HCT116 (cell line): ENCODE measurements around the gene ATG2B. TPM values are rescaled to one million over a fixed set of nuclear protein-coding genes. Genes with fewer than 3 reads are reported as not detected.

Experiments
- ATAC-seq: fragments of 200-7000 bp; cut with Tn5 transposase; 2 replicates; pipeline ENCODE4 v1.9.1; 2020; ENCODE audit warnings: mild to moderate bottlenecking, moderate library complexity
- BruUV-seq: library from RNA; stranded (reverse); fragments of 400-500 nt; replicated peaks from 2 replicates; lab custom pipeline; 2021; lab: Mats Ljungman, UMichigan
- CTCF ChIA-PET: fragments of 300-600 bp; sonication (Branson Sonifier 250); formaldehyde crosslinking; loops from one replicate; lab custom pipeline; 2021; ENCODE audit warnings: antibody characterized with exemption; lab: Charles Lee
- POLR2A ChIA-PET: fragments of 300-600, 350-600 bp; sonication (Branson Sonifier 250); formaldehyde crosslinking; loops from one replicate; lab custom pipeline; 2021; ENCODE audit warnings: antibody characterized with exemption; lab: Charles Lee
- RAD21 ChIA-PET, 2 experiments: fragments of 300-600 bp; sonication (Branson Sonifier 250); formaldehyde crosslinking; loops; one replicate each; lab custom pipeline; 2023; ENCODE audit warnings: low total read pairs in 2 of 2; ENCODE audit not compliant: uncharacterized antibody in 2 of 2, unreplicated experiment in 2 of 2, low non-redundant PET in 1 of 2; lab: Charles Lee
- DNase-seq: peaks from one replicate; pipeline ENCODE4 v3.0.0-alpha.2; 2010; ENCODE audit warnings: low read depth, low spot score
- H2AFZ ChIP-seq: fragments of 200-600 bp; shearing (Covaris generic), sonication (generic); 2 replicates; pipeline ENCODE4 v1.6.1; 2017; ENCODE audit warnings: low read depth, mixed run types, mixed read lengths, antibody characterized with exemption, low read length; ENCODE audit not compliant: poor library complexity, severe bottlenecking
- H3K27ac ChIP-seq: 2 replicates; pipeline ENCODE4 v1.5.1; 2012; ENCODE audit warnings: low read depth, low read length
- H3K27me3 ChIP-seq: fragments of 200-600 bp; sonication (generic); 2 replicates; pipeline ENCODE4 v1.6.1; 2016; ENCODE audit warnings: mixed run types, low read length, mixed read lengths; ENCODE audit not compliant: insufficient read depth
- H3K36me3 ChIP-seq, 2 experiments: fragments of 200-500 bp in 1 of 2; fragments of 200-600 bp in 1 of 2; sonication (Bioruptor generic) in 1 of 2; sonication (generic) in 1 of 2; 2 replicates each; pipeline versions ENCODE4 v1.5.1 to v1.6.1; 2014 to 2016; ENCODE audit warnings: low read length in 2 of 2, inconsistent platforms in 1 of 2, mixed read lengths in 1 of 2, mixed run types in 1 of 2; ENCODE audit not compliant: insufficient read depth in 2 of 2, control insufficient read depth in 1 of 2
- H3K4me1 ChIP-seq, 2 experiments: fragments of 200-600 bp in 1 of 2; sonication (generic) in 1 of 2; 2 replicates each; pipeline versions ENCODE4 v1.5.1 to v1.6.1; 2012 to 2017; ENCODE audit warnings: low read length in 2 of 2, inconsistent platforms in 1 of 2, mild to moderate bottlenecking in 1 of 2, mixed read lengths in 1 of 2, mixed run types in 1 of 2, moderate library complexity in 1 of 2; ENCODE audit not compliant: insufficient read depth in 2 of 2, control insufficient read depth in 1 of 2
- H3K4me2 ChIP-seq: fragments of 200-600 bp; sonication (generic); 2 replicates; pipeline ENCODE4 v1.6.1; 2017; ENCODE audit warnings: mixed run types, low read length, mixed read lengths
- H3K4me3 ChIP-seq, 2 experiments: fragments of 200-600 bp in 1 of 2; sonication (generic) in 1 of 2; replicated peaks in 1 of 2; 2 replicates each; pipeline ENCODE4 v1.5.1; 2011 to 2016; ENCODE audit warnings: low read length in 2 of 2, control low read depth in 1 of 2, low read depth in 1 of 2, mild to moderate bottlenecking in 1 of 2, mixed read lengths in 1 of 2, mixed run types in 1 of 2
- H3K79me2 ChIP-seq: fragments of 200-600 bp; sonication (generic); 2 replicates; pipeline ENCODE4 v1.6.1; 2017; ENCODE audit warnings: mild to moderate bottlenecking, mixed run types, low read length, moderate library complexity, mixed read lengths; ENCODE audit not compliant: insufficient read depth
- H3K9ac ChIP-seq: fragments of 200-600 bp; sonication (generic); 2 replicates; pipeline ENCODE4 v1.6.1; 2016; ENCODE audit warnings: low read length, mixed read lengths
- H3K9me2 ChIP-seq: fragments of 200-600 bp; sonication (generic), shearing (Covaris generic); 2 replicates; pipeline ENCODE4 v1.6.1; 2017; ENCODE audit warnings: mixed run types, mild to moderate bottlenecking, moderate library complexity; ENCODE audit not compliant: insufficient read depth
- H3K9me3 ChIP-seq, 2 experiments: fragments of 200-500 bp in 1 of 2; fragments of 200-600 bp in 1 of 2; sonication (Bioruptor generic) in 1 of 2; sonication (generic) in 1 of 2; 2 replicates each; pipeline ENCODE4 v1.6.1; 2014 to 2017; ENCODE audit warnings: low read length in 2 of 2, mixed read lengths in 2 of 2, inconsistent platforms in 1 of 2, low read depth in 1 of 2, mild to moderate bottlenecking in 1 of 2, mixed run types in 1 of 2, moderate library complexity in 1 of 2; ENCODE audit not compliant: control insufficient read depth in 1 of 2, insufficient read depth in 1 of 2
- H4K20me1 ChIP-seq: fragments of 200-600 bp; sonication (generic), shearing (Covaris generic); 2 replicates; pipeline ENCODE4 v1.6.1; 2017; ENCODE audit warnings: mixed run types, mild to moderate bottlenecking, moderate library complexity; ENCODE audit not compliant: insufficient read depth
- CBX3 ChIP-seq: IDR thresholded peaks from 2 replicates; pipeline ENCODE4 v1.6.1; 2012; ENCODE audit warnings: low read depth
- CEBPB ChIP-seq: IDR thresholded peaks from 2 replicates; pipeline ENCODE4 v1.6.1; 2012; ENCODE audit warnings: low read depth
- CTCF ChIP-seq, 3 experiments: fragments of 200-600 bp in 1 of 3; sonication (generic) in 1 of 3; IDR thresholded peaks in 2 of 3; conservative IDR thresholded peaks in 1 of 3; 2 replicates each; pipeline ENCODE4 v1.5.1; 2012 to 2017; ENCODE audit warnings: low read depth in 2 of 3, low read length in 2 of 3, antibody characterized with exemption in 1 of 3, borderline replicate concordance in 1 of 3, control low read depth in 1 of 3, mild to moderate bottlenecking in 1 of 3, mixed read lengths in 1 of 3, mixed run types in 1 of 3, moderate library complexity in 1 of 3; ENCODE audit not compliant: insufficient read depth in 1 of 3
- EGR1 ChIP-seq: IDR thresholded peaks from 2 replicates; pipeline ENCODE4 v1.6.1; 2012; ENCODE audit warnings: low read depth
- ELF1 ChIP-seq: IDR thresholded peaks from 2 replicates; pipeline ENCODE4 v1.6.1; 2012; ENCODE audit warnings: low read depth, borderline replicate concordance
- EZH2 ChIP-seq: fragments of 200-600 bp; sonication (generic); IDR thresholded peaks from 2 replicates; pipeline ENCODE4 v1.6.1; 2017; ENCODE audit warnings: antibody characterized with exemption, mixed run types
- EZH2phosphoT487 ChIP-seq: fragments of 200-600 bp; IDR thresholded peaks from 2 replicates; pipeline ENCODE4 v1.6.1; 2018; ENCODE audit warnings: antibody characterized with exemption, borderline replicate concordance
- JUND ChIP-seq: IDR thresholded peaks from 2 replicates; pipeline ENCODE4 v1.6.1; 2012
- MAX ChIP-seq: IDR thresholded peaks from 2 replicates; pipeline ENCODE4 v1.6.1; 2012
- POLR2A ChIP-seq: IDR thresholded peaks from 2 replicates; pipeline ENCODE4 v1.7.0; 2011; ENCODE audit warnings: borderline replicate concordance; ENCODE audit not compliant: insufficient read depth, insufficient read length; ENCODE audit errors: extremely low read depth
- POLR2AphosphoS5 ChIP-seq: IDR thresholded peaks from 2 replicates; pipeline ENCODE4 v1.6.1; 2011; ENCODE audit warnings: mild to moderate bottlenecking, low read depth, low read length, moderate library complexity
- SIN3A ChIP-seq: IDR thresholded peaks from 2 replicates; pipeline ENCODE4 v1.6.1; 2012; ENCODE audit warnings: low read depth
- TCF7L2 ChIP-seq: IDR thresholded peaks from 2 replicates; pipeline ENCODE4 v1.7.0; 2011; ENCODE audit warnings: borderline replicate concordance, inconsistent platforms; ENCODE audit not compliant: insufficient read depth, insufficient read length; ENCODE audit errors: extremely low read depth
- YY1 ChIP-seq: IDR thresholded peaks from 2 replicates; pipeline ENCODE4 v1.6.1; 2011; ENCODE audit warnings: low read length, low read depth, moderate library complexity, mild to moderate bottlenecking; ENCODE audit not compliant: insufficient replicate concordance; ENCODE audit errors: extremely low read depth
- ZBTB33 ChIP-seq: IDR thresholded peaks from 2 replicates; pipeline ENCODE4 v1.6.1; 2011; ENCODE audit warnings: mild to moderate bottlenecking, low read length, moderate library complexity; ENCODE audit not compliant: insufficient replicate concordance; ENCODE audit errors: extremely low read depth
- ZFX ChIP-seq: fragments of 450-650 bp; IDR thresholded peaks from 2 replicates; pipeline ENCODE4 v1.6.1; 2017
- ZNF274 ChIP-seq: fragments of 200-500 bp; sonication (Bioruptor generic); IDR thresholded peaks from 2 replicates; pipeline ENCODE4 v1.6.1; 2014; ENCODE audit warnings: mild to moderate bottlenecking, low read depth, low read length, inconsistent platforms
- intact Hi-C: fragments of 100-400 bp; cut with micrococcal nuclease; formaldehyde crosslinking; loops from 2 replicates; pipeline ENCODE4 v1.10.0; 2022
- total RNA-seq: library from RNA; stranded (reverse); gene quantifications from one replicate; pipeline ENCODE4 v1.2.1, GENCODE V29; 2021; ENCODE audit not compliant: unreplicated experiment

Gene ATG2B
- total RNA-seq, 1 experiment from 2014 or later, result 6.4 TPM

GRCh38 chr14:96242126-96242525 is 121.0 kb downstream of the ATG2B start:
- BruUV-seq, result no TSS peak
- H3K27ac ChIP-seq, result no peak overlapping the region
- intact Hi-C loops, result no loop called here
- no peaks in the 10 kb centered on the region for H4K20me1 ChIP-seq
- H3K4me1 ChIP-seq, result no peaks in the 10 kb centered on the region
- no peaks in the 10 kb centered on the region for H3K9me3 ChIP-seq
- no peaks in the 10 kb centered on the region; the same call in 1 of the 2 replicates for H3K27me3 ChIP-seq
- no peak overlapping the region for H2AFZ ChIP-seq
- no peaks in the 10 kb centered on the region for H3K36me3 ChIP-seq
- H3K79me2 ChIP-seq, result no peaks in the 10 kb centered on the region
- POLR2A ChIA-PET, result no interaction called here
- RAD21 ChIA-PET, result no interaction called here
- no peak for ATAC-seq
- H3K4me2 ChIP-seq, result no peak overlapping the region
- DNase-seq, result no peak
- TF ChIP-seq ELF1, result no peak
- no peak for TF ChIP-seq CBX3
- no peak for TF ChIP-seq JUND
- TF ChIP-seq TCF7L2, result no peak
- no peak for TF ChIP-seq POLR2A
- TF ChIP-seq ZNF274, result no peak
- no peak for TF ChIP-seq ZBTB33
- TF ChIP-seq CTCF (IDR thresholded peaks at IDR 0.05 in 2 of 3, conservative IDR thresholded peaks at IDR 0.05 in 1 of 3; ENCODE audit: borderline replicate concordance in 1 of 3, insufficient read depth in 1 of 3, low read depth in 2 of 3, low read length in 2 of 3), result no peak
- no peak for TF ChIP-seq ZFX
- no peak for TF ChIP-seq EZH2phosphoT487
- TF ChIP-seq EGR1, result no peak
- no peak for TF ChIP-seq MAX
- no peak for TF ChIP-seq EZH2
- no peak for TF ChIP-seq CEBPB
- no peak for TF ChIP-seq POLR2AphosphoS5
- no peak for TF ChIP-seq SIN3A
- no peak for TF ChIP-seq YY1
- H3K4me3 ChIP-seq, result no peak overlapping the region
- CTCF ChIA-PET, result no interaction called here
- no peak overlapping the region for H3K9ac ChIP-seq
- no peaks in the 10 kb centered on the region for H3K9me2 ChIP-seq
